GM19452 (cell line): ENCODE data around the gene CCDC43.
"Not testable (repeated sequence)": the region's sequence is repeated elsewhere in the genome, so short reads cannot be mapped to it uniquely, and the experiment has no call there.

Experiments
- ATAC-seq: cut with Tn5 transposase; IDR thresholded peaks from one replicate; pipeline ENCODE4 v1.9.1; 2021; ENCODE audit not compliant: unreplicated experiment

Gene CCDC43

GRCh38 chr17:44672479-44673093, 17.0 kb downstream of the CCDC43 start:
- no peak for ATAC-seq

GRCh38 chr17:44666006-44666405, 23.6 kb downstream of the CCDC43 start:
- no peak for ATAC-seq

- no peak for ATAC-seq
Measured at GRCh38 chr17:44664867-44665266, 24.7 kb downstream of the CCDC43 start.

GRCh38 chr17:44663095-44663494, 26.5 kb downstream of the CCDC43 start:
- ATAC-seq: no peak

- ATAC-seq: no peak
Measured at GRCh38 chr17:44661835-44662234, 27.7 kb downstream of the CCDC43 start.

GRCh38 chr17:44655983-44656710, 33.4 kb downstream of the CCDC43 start, which contains the start of gene MEIOC:
MEIOC (plus strand) TSS chr17:44656468; CDS start chr17:44656614, 146 bp downstream.
- ATAC-seq: no peak

- no peak for ATAC-seq
Measured at GRCh38 chr17:44653954-44654353, 35.6 kb downstream of the CCDC43 start.

- no peak for ATAC-seq
Measured at GRCh38 chr17:44653384-44653783, 36.2 kb downstream of the CCDC43 start.

- no peak for ATAC-seq
Measured at GRCh38 chr17:44652727-44653126, 36.8 kb downstream of the CCDC43 start.

GRCh38 chr17:44651228-44651627, 38.3 kb downstream of the CCDC43 start:
- ATAC-seq: no peak

GRCh38 chr17:44648963-44649362, 40.6 kb downstream of the CCDC43 start:
- ATAC-seq: no peak

- ATAC-seq: no peak
Measured at GRCh38 chr17:44647736-44648135, 41.8 kb downstream of the CCDC43 start.

- ATAC-seq: no peak
Measured at GRCh38 chr17:44646280-44646679, 43.3 kb downstream of the CCDC43 start.

- no peak for ATAC-seq
Measured at GRCh38 chr17:44645341-44645740, 44.2 kb downstream of the CCDC43 start.

GRCh38 chr17:44642834-44643233, 46.7 kb downstream of the CCDC43 start:
- ATAC-seq: no peak

GRCh38 chr17:44637066-44637465, 52.5 kb downstream of the CCDC43 start:
- ATAC-seq: no peak

GRCh38 chr17:44636562-44636961, 53.0 kb downstream of the CCDC43 start:
- ATAC-seq: no peak

- ATAC-seq: not testable (repeated sequence)
Measured at GRCh38 chr17:44634401-44634800, 55.2 kb downstream of the CCDC43 start.

- ATAC-seq: no peak
Measured at GRCh38 chr17:44633998-44634397, 55.6 kb downstream of the CCDC43 start.

GRCh38 chr17:44630703-44631102, 58.9 kb downstream of the CCDC43 start:
- no peak for ATAC-seq

GRCh38 chr17:44629314-44629713, 60.3 kb downstream of the CCDC43 start:
- ATAC-seq: no peak
